ENCODE results near the gene TNS3. TPM values are rescaled to one million over a fixed set of nuclear protein-coding genes. Genes with fewer than 3 reads are reported as not detected.

Gene TNS3
- total RNA-seq, 1 experiment from 2014 or later = 135 TPM

DNA sequence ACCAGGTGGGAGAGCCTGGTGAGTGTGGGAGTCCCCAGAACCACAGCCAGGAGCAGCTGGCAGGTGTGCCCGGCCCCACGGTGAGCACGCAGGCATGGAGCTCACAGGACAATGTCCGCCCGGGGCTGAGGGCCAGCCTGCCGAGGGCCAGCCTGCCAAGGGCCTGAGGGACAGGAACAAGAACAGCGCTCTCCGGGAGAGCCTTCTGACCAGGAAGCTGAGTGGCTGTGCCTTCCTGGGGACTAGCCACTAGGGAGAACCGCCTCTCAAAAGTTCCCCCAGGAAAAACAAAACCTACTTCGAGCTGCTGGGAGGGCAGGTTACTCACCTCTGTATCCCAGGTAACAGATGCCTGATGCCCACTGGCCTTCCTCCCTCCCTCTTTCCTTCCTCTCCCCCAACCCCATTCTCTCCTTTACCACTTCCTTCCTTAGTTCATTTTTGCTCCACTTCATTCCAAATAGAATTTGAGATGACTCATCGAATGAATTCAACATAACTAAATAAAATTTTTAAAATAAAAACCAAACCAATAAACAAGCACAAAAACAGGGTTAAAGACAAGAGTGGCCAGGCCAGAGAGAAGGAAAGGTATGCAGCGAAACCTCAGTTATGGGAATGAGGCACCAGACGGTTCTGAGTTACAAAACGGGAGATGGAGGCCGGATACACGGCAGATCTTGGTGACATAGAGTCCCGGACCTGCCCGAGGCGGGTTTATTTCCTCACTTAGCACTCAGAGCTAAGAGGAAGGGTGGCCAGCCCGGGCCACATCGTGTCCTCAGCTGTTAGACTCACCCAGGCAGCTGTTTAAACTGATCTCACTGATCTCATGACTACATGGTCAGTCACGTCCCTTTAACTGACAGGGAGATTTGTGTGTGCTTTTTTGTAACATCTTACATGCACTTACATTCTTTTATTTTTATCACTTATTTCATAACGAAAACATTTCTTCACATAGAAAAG lies 128.5 kb downstream of the TNS3 start:
- intact Hi-C loops (cut with micrococcal nuclease; ENCODE audit: unreplicated experiment) = no loop called here
- no peaks in the 10 kb centered on the region for H3K9me3 Mint-ChIP-seq (ENCODE audit: low read depth, unreplicated experiment)
- no peaks in the 10 kb centered on the region for H3K27me3 Mint-ChIP-seq (ENCODE audit: unreplicated experiment)
- H3K36me3 Mint-ChIP-seq (ENCODE audit: insufficient read depth, unreplicated experiment) = no peaks in the 10 kb centered on the region
- no peak for DNase-seq
- H3K27ac Mint-ChIP-seq (ENCODE audit: unreplicated experiment) = no peak overlapping the region
- peaks cover 8% of the 10 kb centered on the region for H3K4me1 Mint-ChIP-seq (ENCODE audit: low read depth, unreplicated experiment)
- no TSS peak for BruUV-seq (replicated peaks)
- H3K4me3 Mint-ChIP-seq (ENCODE audit: low read depth, unreplicated experiment) = no peak overlapping the region
- TF ChIP-seq, protein P1, sequence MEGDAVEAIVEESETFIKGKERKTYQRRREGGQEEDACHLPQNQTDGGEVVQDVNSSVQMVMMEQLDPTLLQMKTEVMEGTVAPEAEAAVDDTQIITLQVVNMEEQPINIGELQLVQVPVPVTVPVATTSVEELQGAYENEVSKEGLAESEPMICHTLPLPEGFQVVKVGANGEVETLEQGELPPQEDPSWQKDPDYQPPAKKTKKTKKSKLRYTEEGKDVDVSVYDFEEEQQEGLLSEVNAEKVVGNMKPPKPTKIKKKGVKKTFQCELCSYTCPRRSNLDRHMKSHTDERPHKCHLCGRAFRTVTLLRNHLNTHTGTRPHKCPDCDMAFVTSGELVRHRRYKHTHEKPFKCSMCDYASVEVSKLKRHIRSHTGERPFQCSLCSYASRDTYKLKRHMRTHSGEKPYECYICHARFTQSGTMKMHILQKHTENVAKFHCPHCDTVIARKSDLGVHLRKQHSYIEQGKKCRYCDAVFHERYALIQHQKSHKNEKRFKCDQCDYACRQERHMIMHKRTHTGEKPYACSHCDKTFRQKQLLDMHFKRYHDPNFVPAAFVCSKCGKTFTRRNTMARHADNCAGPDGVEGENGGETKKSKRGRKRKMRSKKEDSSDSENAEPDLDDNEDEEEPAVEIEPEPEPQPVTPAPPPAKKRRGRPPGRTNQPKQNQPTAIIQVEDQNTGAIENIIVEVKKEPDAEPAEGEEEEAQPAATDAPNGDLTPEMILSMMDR (IDR thresholded peaks at IDR 0.05; ENCODE audit: unreplicated experiment) = no peak
- CTCF ChIA-PET = no interaction called here

DNA sequence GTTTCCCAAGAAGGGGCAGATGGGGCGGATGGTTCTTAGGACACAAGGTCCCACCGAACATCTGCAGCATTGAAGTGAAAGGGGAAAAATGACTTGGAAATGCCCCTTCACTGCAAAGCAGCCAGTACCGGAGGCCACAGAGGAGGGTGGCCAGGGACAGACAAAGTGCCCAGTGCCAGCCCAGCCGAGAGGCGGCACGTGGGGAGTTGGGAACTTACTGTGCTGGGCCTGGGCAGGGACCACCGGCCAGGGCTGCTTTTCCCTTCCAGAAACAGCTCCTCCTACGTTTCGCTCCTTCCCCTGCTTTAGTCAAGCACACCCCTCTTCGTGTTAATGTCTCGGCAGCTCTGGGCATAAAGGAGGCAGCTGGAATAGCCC lies 129.2 kb downstream of the TNS3 start:
- peaks cover 8% of the 10 kb centered on the region for H3K4me1 Mint-ChIP-seq (ENCODE audit: low read depth, unreplicated experiment)
- no peak for DNase-seq
- intact Hi-C loops (cut with micrococcal nuclease; ENCODE audit: unreplicated experiment) = no loop called here
- CTCF ChIA-PET = no interaction called here
- H3K4me3 Mint-ChIP-seq (ENCODE audit: low read depth, unreplicated experiment) = no peak overlapping the region
- BruUV-seq (replicated peaks) = no TSS peak
- TF ChIP-seq, protein P1 (IDR thresholded peaks at IDR 0.05; ENCODE audit: unreplicated experiment) = no peak
- H3K9me3 Mint-ChIP-seq (ENCODE audit: low read depth, unreplicated experiment) = no peaks in the 10 kb centered on the region
- H3K36me3 Mint-ChIP-seq (ENCODE audit: insufficient read depth, unreplicated experiment) = no peaks in the 10 kb centered on the region
- no peak overlapping the region for H3K27ac Mint-ChIP-seq (ENCODE audit: unreplicated experiment)
- no peaks in the 10 kb centered on the region for H3K27me3 Mint-ChIP-seq (ENCODE audit: unreplicated experiment)

DNA sequence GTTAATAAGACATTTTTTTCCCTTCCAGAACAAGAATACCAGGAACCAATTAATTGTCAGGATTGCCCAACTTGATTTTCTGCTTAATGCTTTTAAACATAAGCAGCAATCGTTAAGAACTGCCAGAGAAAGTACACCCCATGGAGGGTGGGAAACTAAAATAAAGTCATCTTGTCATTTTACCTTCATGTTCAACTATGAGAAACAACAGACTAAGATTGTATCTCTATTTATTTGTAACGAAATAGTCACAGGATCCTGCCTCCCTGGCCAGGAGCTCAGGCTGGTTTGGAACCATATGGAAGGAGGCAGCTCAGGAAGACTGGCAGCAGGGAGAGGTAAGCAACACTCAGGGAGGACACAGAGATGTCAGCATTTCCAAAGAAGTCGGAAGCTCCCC lies 129.6 kb downstream of the TNS3 start:
- CTCF ChIA-PET = no interaction called here
- Mint-ChIP-seq H3K4me3 (ENCODE audit: low read depth, unreplicated experiment) (no peak overlapping the region), H3K4me1 (ENCODE audit: low read depth, unreplicated experiment) (peaks cover 10% of the 10 kb centered on the region), H3K36me3 (ENCODE audit: insufficient read depth, unreplicated experiment) (no peaks in the 10 kb centered on the region), H3K9me3 (ENCODE audit: low read depth, unreplicated experiment) (no peaks in the 10 kb centered on the region), H3K27ac (ENCODE audit: unreplicated experiment) (no peak overlapping the region), H3K27me3 (ENCODE audit: unreplicated experiment) (no peaks in the 10 kb centered on the region)
- intact Hi-C loops (cut with micrococcal nuclease; ENCODE audit: unreplicated experiment) = no loop called here
- no TSS peak for BruUV-seq (replicated peaks)
- TF ChIP-seq, protein P1 (IDR thresholded peaks at IDR 0.05; ENCODE audit: unreplicated experiment) = no peak
- DNase-seq = no peak

DNA sequence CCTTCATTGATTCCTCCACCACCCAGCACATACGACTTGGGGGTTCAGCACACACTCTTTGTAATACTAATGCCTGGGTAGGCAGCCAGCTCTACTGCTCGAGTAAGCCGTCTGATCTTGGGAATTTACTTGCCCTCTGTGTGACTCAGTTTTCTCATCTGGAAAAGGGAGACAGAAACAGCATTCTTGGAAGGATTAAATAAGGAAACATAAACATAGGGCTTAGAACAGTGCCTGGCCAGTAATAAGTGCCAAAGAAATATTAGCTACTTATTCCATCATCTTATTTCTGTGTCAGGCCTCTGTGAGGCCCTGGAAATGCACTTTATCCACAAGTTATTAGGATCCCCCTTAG lies 130.1 kb downstream of the TNS3 start:
- intact Hi-C loops (cut with micrococcal nuclease; ENCODE audit: unreplicated experiment) = no loop called here
- Mint-ChIP-seq H3K4me1 (ENCODE audit: low read depth, unreplicated experiment) (peaks cover 15% of the 10 kb centered on the region), H3K27ac (ENCODE audit: unreplicated experiment) (no peak overlapping the region), H3K4me3 (ENCODE audit: low read depth, unreplicated experiment) (no peak overlapping the region), H3K36me3 (ENCODE audit: insufficient read depth, unreplicated experiment) (no peaks in the 10 kb centered on the region), H3K27me3 (ENCODE audit: unreplicated experiment) (no peaks in the 10 kb centered on the region), H3K9me3 (ENCODE audit: low read depth, unreplicated experiment) (no peaks in the 10 kb centered on the region)
- CTCF ChIA-PET = no interaction called here
- TF ChIP-seq, protein P1 (IDR thresholded peaks at IDR 0.05; ENCODE audit: unreplicated experiment) = no peak
- no peak for DNase-seq
- BruUV-seq (replicated peaks) = no TSS peak
